ENCODE results near the gene TANC1. TPM values are rescaled to one million over a fixed set of nuclear protein-coding genes. Genes with fewer than 3 reads are reported as not detected.
A peak's percentile ranks its signal among the peaks of the same experiment; 100 is the strongest.

Gene TANC1
- total RNA-seq, 1 donor from 2014 or later, result 18.5 TPM

GRCh38 chr2:158963071-158963470, 5.4 kb upstream of the TANC1 start:
- no peaks in the 10 kb centered on the region for H3K27me3 ChIP-seq (ENCODE audit: control insufficient read depth, insufficient read depth, low read length)
- no peak for TF ChIP-seq CTCF (IDR thresholded peaks at IDR 0.05; ENCODE audit: insufficient read depth, low read length, poor library complexity, severe bottlenecking)

GRCh38 chr2:158965107-158965506, 3.3 kb upstream of the TANC1 start:
- no peaks in the 10 kb centered on the region for H3K27me3 ChIP-seq (ENCODE audit: control insufficient read depth, insufficient read depth, low read length)
- no peak overlapping the region for H3K4me3 ChIP-seq (ENCODE audit: low read depth, low read length)
- TF ChIP-seq CTCF (IDR thresholded peaks at IDR 0.05; ENCODE audit: insufficient read depth, low read length, poor library complexity, severe bottlenecking), result no peak
- no peaks in the 10 kb centered on the region for H3K36me3 ChIP-seq (ENCODE audit: control insufficient read depth, insufficient read depth, low read length)
- no peak for DNase-seq (ENCODE audit: low read depth)

More at GRCh38 chr2:158963071-158963470, 5.4 kb upstream of the TANC1 start:
- Histone ChIP-seq H3K4me3 (ENCODE audit: low read depth, low read length) (no peak overlapping the region), H3K36me3 (ENCODE audit: control insufficient read depth, insufficient read depth, low read length) (no peaks in the 10 kb centered on the region)
- no peak for DNase-seq (ENCODE audit: low read depth)

- H3K27me3 ChIP-seq (ENCODE audit: control insufficient read depth, insufficient read depth, low read length), result no peaks in the 10 kb centered on the region
- no peak overlapping the region for H3K4me3 ChIP-seq (ENCODE audit: low read depth, low read length)
- TF ChIP-seq CTCF (IDR thresholded peaks at IDR 0.05; ENCODE audit: insufficient read depth, low read length, poor library complexity, severe bottlenecking), result no peak
- DNase-seq (ENCODE audit: low read depth), result no peak
- H3K36me3 ChIP-seq (ENCODE audit: control insufficient read depth, insufficient read depth, low read length), result no peaks in the 10 kb centered on the region
Observed at GRCh38 chr2:158965641-158966040, 2.8 kb upstream of the TANC1 start.

GRCh38 chr2:158966312-158966711, 2.1 kb upstream of the TANC1 start:
- Histone ChIP-seq H3K4me3 (ENCODE audit: low read depth, low read length) (no peak overlapping the region), H3K27me3 (ENCODE audit: control insufficient read depth, insufficient read depth, low read length) (no peaks in the 10 kb centered on the region), H3K36me3 (ENCODE audit: control insufficient read depth, insufficient read depth, low read length) (no peaks in the 10 kb centered on the region)
- DNase-seq (ENCODE audit: low read depth), result no peak
- TF ChIP-seq CTCF (IDR thresholded peaks at IDR 0.05; ENCODE audit: insufficient read depth, low read length, poor library complexity, severe bottlenecking), result no peak

- peak overlapping the region; percentile 88 for H3K4me3 ChIP-seq (ENCODE audit: low read depth, low read length)
- DNase-seq (ENCODE audit: low read depth), result no peak
- no peaks in the 10 kb centered on the region for H3K27me3 ChIP-seq (ENCODE audit: control insufficient read depth, insufficient read depth, low read length)
- no peaks in the 10 kb centered on the region for H3K36me3 ChIP-seq (ENCODE audit: control insufficient read depth, insufficient read depth, low read length)
- TF ChIP-seq CTCF (IDR thresholded peaks at IDR 0.05; ENCODE audit: insufficient read depth, low read length, poor library complexity, severe bottlenecking), result no peak
Observed at GRCh38 chr2:158967114-158967730, 1.2 kb upstream of the TANC1 start.
